IPS-20b (cell line): ENCODE results near the gene PDZRN3.

Experiments
- H3K27ac ChIP-seq: one replicate; pipeline ENCODE4 v1.5.1; 2013; ENCODE audit warnings: low read length
- H3K27me3 ChIP-seq: 2 replicates; pipeline ENCODE4 v1.6.1; 2013; ENCODE audit warnings: mild to moderate bottlenecking, low read length, inconsistent platforms; ENCODE audit not compliant: insufficient read depth
- H3K36me3 ChIP-seq: 2 replicates; pipeline ENCODE4 v1.6.1; 2013; ENCODE audit warnings: low read depth, mild to moderate bottlenecking, inconsistent platforms, low read length, moderate library complexity; ENCODE audit not compliant: insufficient read depth
- H3K4me1 ChIP-seq: 2 replicates; pipeline ENCODE4 v1.6.1; 2013; ENCODE audit warnings: mild to moderate bottlenecking, control low read depth, inconsistent platforms, low read length, moderate library complexity; ENCODE audit not compliant: insufficient read depth
- H3K4me3 ChIP-seq: 2 replicates; pipeline ENCODE4 v1.5.1; 2013; ENCODE audit warnings: mild to moderate bottlenecking, low read length, inconsistent platforms
- H3K9ac ChIP-seq: 2 replicates; pipeline ENCODE4 v1.6.1; 2013; ENCODE audit warnings: low read depth, mild to moderate bottlenecking, inconsistent platforms, low read length, moderate library complexity
- H3K9me3 ChIP-seq: 2 replicates; pipeline ENCODE4 v1.6.1; 2013; ENCODE audit warnings: mild to moderate bottlenecking, low read depth, low read length, inconsistent platforms; ENCODE audit not compliant: insufficient read depth

PDZRN3 gene

GRCh38 chr3:73511571-73512525, 112.9 kb downstream of the PDZRN3 start:
- peaks cover 57% of the 10 kb centered on the region for H3K27me3 ChIP-seq
- peak overlapping the region; percentile 51 for H3K4me3 ChIP-seq
- H3K27ac ChIP-seq, result no peak overlapping the region
- H3K4me1 ChIP-seq, result peaks cover 26% of the 10 kb centered on the region
- H3K9ac ChIP-seq, result peak overlapping the region; percentile 26; the same call in 1 of the 2 replicates
- H3K36me3 ChIP-seq, result no peaks in the 10 kb centered on the region
- no peaks in the 10 kb centered on the region for H3K9me3 ChIP-seq

- H3K27me3 ChIP-seq, result peaks cover 57% of the 10 kb centered on the region
- no peaks in the 10 kb centered on the region for H3K36me3 ChIP-seq
- H3K9ac ChIP-seq, result no peak overlapping the region
- peaks cover 26% of the 10 kb centered on the region for H3K4me1 ChIP-seq
- no peaks in the 10 kb centered on the region for H3K9me3 ChIP-seq
- H3K27ac ChIP-seq, result no peak overlapping the region
- no peak overlapping the region for H3K4me3 ChIP-seq
Observed at GRCh38 chr3:73510784-73511183, 114.0 kb downstream of the PDZRN3 start.

GRCh38 chr3:73510334-73510733, 114.4 kb downstream of the PDZRN3 start:
- Histone ChIP-seq H3K9me3 (no peaks in the 10 kb centered on the region), H3K4me3 (no peak overlapping the region), H3K9ac (no peak overlapping the region), H3K27ac (no peak overlapping the region), H3K36me3 (no peaks in the 10 kb centered on the region), H3K4me1 (peaks cover 26% of the 10 kb centered on the region), H3K27me3 (peaks cover 57% of the 10 kb centered on the region)

GRCh38 chr3:73509816-73510215, 114.9 kb downstream of the PDZRN3 start:
- H3K27ac ChIP-seq, result no peak overlapping the region
- H3K9me3 ChIP-seq, result no peaks in the 10 kb centered on the region
- H3K27me3 ChIP-seq, result peaks cover 56% of the 10 kb centered on the region
- no peaks in the 10 kb centered on the region for H3K36me3 ChIP-seq
- H3K4me3 ChIP-seq, result no peak overlapping the region
- no peak overlapping the region for H3K9ac ChIP-seq
- H3K4me1 ChIP-seq, result peaks cover 26% of the 10 kb centered on the region

- Histone ChIP-seq H3K27me3 (peaks cover 49% of the 10 kb centered on the region), H3K4me1 (peaks cover 26% of the 10 kb centered on the region), H3K27ac (no peak overlapping the region), H3K9ac (no peak overlapping the region), H3K4me3 (no peak overlapping the region), H3K9me3 (no peaks in the 10 kb centered on the region), H3K36me3 (no peaks in the 10 kb centered on the region)
Observed at GRCh38 chr3:73509066-73509465, 115.7 kb downstream of the PDZRN3 start.

GRCh38 chr3:73508330-73508954, 116.3 kb downstream of the PDZRN3 start:
- H3K36me3 ChIP-seq, result no peaks in the 10 kb centered on the region
- H3K27ac ChIP-seq, result no peak overlapping the region
- peaks cover 43% of the 10 kb centered on the region for H3K27me3 ChIP-seq
- H3K4me3 ChIP-seq, result no peak overlapping the region
- no peak overlapping the region for H3K9ac ChIP-seq
- no peaks in the 10 kb centered on the region for H3K9me3 ChIP-seq
- H3K4me1 ChIP-seq, result peaks cover 26% of the 10 kb centered on the region

- no peak overlapping the region for H3K27ac ChIP-seq
Observed at GRCh38 chr3:73504852-73505251, 119.9 kb downstream of the PDZRN3 start.

GRCh38 chr3:73504239-73504638, 120.5 kb downstream of the PDZRN3 start:
- no peak overlapping the region for H3K4me3 ChIP-seq

More at GRCh38 chr3:73504852-73505251, 119.9 kb downstream of the PDZRN3 start:
- H3K4me1 ChIP-seq, result peaks cover 7% of the 10 kb centered on the region; the same call in 1 of the 2 replicates
- no peaks in the 10 kb centered on the region for H3K36me3 ChIP-seq
- H3K9ac ChIP-seq, result no peak overlapping the region
- H3K9me3 ChIP-seq, result no peaks in the 10 kb centered on the region
- H3K27me3 ChIP-seq, result 0 out of 2 replicates have a peak, but pooled peaks cover 7% of the 10 kb centered on the region
- no peak overlapping the region for H3K4me3 ChIP-seq

GRCh38 chr3:73503781-73504180, 121.0 kb downstream of the PDZRN3 start:
- H3K4me3 ChIP-seq, result no peak overlapping the region
- no peaks in the 10 kb centered on the region; the same call in 1 of the 2 replicates for H3K4me1 ChIP-seq
- no peak overlapping the region for H3K27ac ChIP-seq
- no peaks in the 10 kb centered on the region for H3K36me3 ChIP-seq
- no peaks in the 10 kb centered on the region for H3K27me3 ChIP-seq
- H3K9ac ChIP-seq, result no peak overlapping the region
- no peaks in the 10 kb centered on the region for H3K9me3 ChIP-seq

More at GRCh38 chr3:73504239-73504638, 120.5 kb downstream of the PDZRN3 start:
- Histone ChIP-seq H3K9me3 (no peaks in the 10 kb centered on the region), H3K36me3 (no peaks in the 10 kb centered on the region), H3K4me1 (peaks cover 1% of the 10 kb centered on the region; the same call in 1 of the 2 replicates), H3K27ac (no peak overlapping the region), H3K27me3 (0 out of 2 replicates have a peak, but pooled peaks cover 1% of the 10 kb centered on the region), H3K9ac (no peak overlapping the region)

GRCh38 chr3:73502609-73503583, 121.8 kb downstream of the PDZRN3 start:
- Histone ChIP-seq H3K36me3 (no peaks in the 10 kb centered on the region), H3K9ac (no peak overlapping the region), H3K27ac (no peak overlapping the region), H3K4me3 (no peak overlapping the region), H3K27me3 (no peaks in the 10 kb centered on the region), H3K9me3 (no peaks in the 10 kb centered on the region), H3K4me1 (no peaks in the 10 kb centered on the region)

- Histone ChIP-seq H3K36me3 (no peaks in the 10 kb centered on the region), H3K9ac (no peak overlapping the region)
Observed at GRCh38 chr3:73500321-73500720, 124.4 kb downstream of the PDZRN3 start.

More at GRCh38 chr3:73500321-73500720, 124.4 kb downstream of the PDZRN3 start:
- Histone ChIP-seq H3K27ac (no peak overlapping the region), H3K4me3 (no peak overlapping the region), H3K4me1 (peaks cover 12% of the 10 kb centered on the region; the same call in 1 of the 2 replicates), H3K27me3 (no peaks in the 10 kb centered on the region), H3K9me3 (no peaks in the 10 kb centered on the region)
